ENCODE measurements around the gene CLOCK.

CLOCK gene

DNA sequence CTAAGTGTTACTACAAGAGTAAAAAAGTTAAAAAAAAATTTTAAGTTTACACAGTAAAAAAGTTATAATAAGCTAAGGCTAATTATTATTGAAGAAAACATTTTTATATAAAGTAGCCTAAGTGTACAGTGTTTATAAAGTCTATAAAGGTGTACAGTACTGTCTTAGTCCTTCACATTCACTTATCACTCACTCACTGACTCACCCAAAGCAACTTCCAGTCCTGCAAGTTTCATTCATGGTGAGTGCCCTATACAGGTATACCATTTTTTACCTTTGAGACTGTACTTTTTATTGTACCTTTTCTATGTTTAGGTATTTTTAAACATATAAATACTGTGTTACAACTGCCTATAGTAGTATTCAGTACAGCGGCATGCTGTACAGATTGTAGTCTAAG, 76.7 kb downstream of the CLOCK start:
- no peak for TF ChIP-seq NFIC (IDR thresholded peaks at IDR 0.05)
- TF ChIP-seq REST (IDR thresholded peaks at IDR 0.05; ENCODE audit: low read depth), result no peak
- no peak for TF ChIP-seq EGR1 (IDR thresholded peaks at IDR 0.05)
- TF ChIP-seq YY1 (IDR thresholded peaks at IDR 0.05; ENCODE audit: low read depth), result no peak
- TF ChIP-seq, protein P1, sequence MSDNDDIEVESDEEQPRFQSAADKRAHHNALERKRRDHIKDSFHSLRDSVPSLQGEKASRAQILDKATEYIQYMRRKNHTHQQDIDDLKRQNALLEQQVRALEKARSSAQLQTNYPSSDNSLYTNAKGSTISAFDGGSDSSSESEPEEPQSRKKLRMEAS (IDR thresholded peaks at IDR 0.05), result no peak
- TF ChIP-seq FOXM1 (IDR thresholded peaks at IDR 0.05; ENCODE audit: borderline replicate concordance, low read depth), result no peak
- no peak for TF ChIP-seq ZBTB7A (IDR thresholded peaks at IDR 0.05; ENCODE audit: low read depth)

GRCh38 chr4:55468724-55469123, 78.0 kb downstream of the CLOCK start:
- TF ChIP-seq EGR1 (IDR thresholded peaks at IDR 0.05) (no peak), TCF12 (IDR thresholded peaks at IDR 0.05; ENCODE audit: low read depth) (no peak), EP300 (IDR thresholded peaks at IDR 0.05; ENCODE audit: borderline replicate concordance) (no peak), FOXM1 (IDR thresholded peaks at IDR 0.05; ENCODE audit: borderline replicate concordance, low read depth) (no peak), CEBPB (IDR thresholded peaks at IDR 0.05) (no peak), ZBTB7A (IDR thresholded peaks at IDR 0.05; ENCODE audit: low read depth) (no peak), NFIC (IDR thresholded peaks at IDR 0.05) (no peak), TAF1 (IDR thresholded peaks at IDR 0.05; ENCODE audit: low read depth) (no peak), YY1 (IDR thresholded peaks at IDR 0.05; ENCODE audit: low read depth) (no peak), REST (IDR thresholded peaks at IDR 0.05; ENCODE audit: low read depth) (no peak), TEAD4 (IDR thresholded peaks at IDR 0.05) (no peak), RAD21 (IDR thresholded peaks at IDR 0.05; ENCODE audit: low read depth) (no peak)
- TF ChIP-seq, protein P2, sequence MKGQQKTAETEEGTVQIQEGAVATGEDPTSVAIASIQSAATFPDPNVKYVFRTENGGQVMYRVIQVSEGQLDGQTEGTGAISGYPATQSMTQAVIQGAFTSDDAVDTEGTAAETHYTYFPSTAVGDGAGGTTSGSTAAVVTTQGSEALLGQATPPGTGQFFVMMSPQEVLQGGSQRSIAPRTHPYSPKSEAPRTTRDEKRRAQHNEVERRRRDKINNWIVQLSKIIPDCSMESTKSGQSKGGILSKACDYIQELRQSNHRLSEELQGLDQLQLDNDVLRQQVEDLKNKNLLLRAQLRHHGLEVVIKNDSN (IDR thresholded peaks at IDR 0.05), result no peak
- TF ChIP-seq, protein P1 (IDR thresholded peaks at IDR 0.05), result no peak

GRCh38 chr4:55466001-55466400, 80.7 kb downstream of the CLOCK start:
- no peak for TF ChIP-seq TAF1 (IDR thresholded peaks at IDR 0.05; ENCODE audit: low read depth)

DNA sequence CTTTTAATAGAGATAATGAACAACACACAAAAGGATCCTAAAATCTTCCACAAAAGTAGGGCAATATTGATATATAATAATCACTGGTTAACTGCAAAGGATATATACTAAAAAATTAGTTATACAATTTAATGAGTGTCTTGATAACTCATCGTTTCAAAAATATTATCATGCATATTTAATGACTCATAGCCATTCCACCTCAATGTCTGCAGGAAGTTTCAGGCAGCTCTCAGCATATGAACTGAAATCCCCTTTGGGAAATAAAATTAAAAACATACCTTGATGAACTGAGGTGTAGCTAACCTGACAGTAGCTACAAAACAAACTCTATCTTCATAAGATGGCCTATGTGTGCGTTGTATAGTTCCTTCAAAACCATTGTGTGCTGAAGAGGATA, 88.1 kb downstream of the CLOCK start:
- TF ChIP-seq CEBPB (IDR thresholded peaks at IDR 0.05), result no peak
- no peak for TF ChIP-seq TEAD4 (IDR thresholded peaks at IDR 0.05)
- no peak for TF ChIP-seq YY1 (IDR thresholded peaks at IDR 0.05; ENCODE audit: low read depth)
- no peak for TF ChIP-seq CREB1 (IDR thresholded peaks at IDR 0.05; ENCODE audit: low read depth)

- TF ChIP-seq CREB1 (IDR thresholded peaks at IDR 0.05; ENCODE audit: low read depth), result no peak
- TF ChIP-seq REST (IDR thresholded peaks at IDR 0.05; ENCODE audit: low read depth), result no peak
- TF ChIP-seq TEAD4 (IDR thresholded peaks at IDR 0.05), result no peak
- TF ChIP-seq RAD21 (IDR thresholded peaks at IDR 0.05; ENCODE audit: low read depth), result no peak
- TF ChIP-seq, protein P1 (IDR thresholded peaks at IDR 0.05), result no peak
- TF ChIP-seq TAF1 (IDR thresholded peaks at IDR 0.05; ENCODE audit: low read depth), result no peak
- no peak for TF ChIP-seq YY1 (IDR thresholded peaks at IDR 0.05; ENCODE audit: low read depth)
- TF ChIP-seq FOXM1 (IDR thresholded peaks at IDR 0.05; ENCODE audit: borderline replicate concordance, low read depth), result no peak
- TF ChIP-seq TCF12 (IDR thresholded peaks at IDR 0.05; ENCODE audit: low read depth), result no peak
- no peak for TF ChIP-seq ZBTB7A (IDR thresholded peaks at IDR 0.05; ENCODE audit: low read depth)
- TF ChIP-seq EP300 (IDR thresholded peaks at IDR 0.05; ENCODE audit: borderline replicate concordance), result no peak
- TF ChIP-seq EGR1 (IDR thresholded peaks at IDR 0.05), result no peak
- TF ChIP-seq NFIC (IDR thresholded peaks at IDR 0.05), result no peak
- TF ChIP-seq, protein P2 (IDR thresholded peaks at IDR 0.05), result no peak
- TF ChIP-seq CEBPB (IDR thresholded peaks at IDR 0.05), result no peak
These were observed 88.5 kb downstream of the CLOCK start for GRCh38 chr4:55458164-55458563.

Measured in Ishikawa (cell line).